Ramos (cell line): ENCODE results near the gene ATRN.
"Not testable (repeated sequence)": the region's sequence is repeated elsewhere in the genome, so short reads cannot be mapped to it uniquely, and the experiment has no call there.

Experiments used
- in situ Hi-C: fragments of 300-500 bp; cut with MboI; formaldehyde crosslinking; loops from one replicate; pipeline ENCODE4 v1.14.3; 2022; ENCODE audit warnings: low sequenced_read_pairs; ENCODE audit not compliant: unreplicated experiment

The ATRN gene

DNA sequence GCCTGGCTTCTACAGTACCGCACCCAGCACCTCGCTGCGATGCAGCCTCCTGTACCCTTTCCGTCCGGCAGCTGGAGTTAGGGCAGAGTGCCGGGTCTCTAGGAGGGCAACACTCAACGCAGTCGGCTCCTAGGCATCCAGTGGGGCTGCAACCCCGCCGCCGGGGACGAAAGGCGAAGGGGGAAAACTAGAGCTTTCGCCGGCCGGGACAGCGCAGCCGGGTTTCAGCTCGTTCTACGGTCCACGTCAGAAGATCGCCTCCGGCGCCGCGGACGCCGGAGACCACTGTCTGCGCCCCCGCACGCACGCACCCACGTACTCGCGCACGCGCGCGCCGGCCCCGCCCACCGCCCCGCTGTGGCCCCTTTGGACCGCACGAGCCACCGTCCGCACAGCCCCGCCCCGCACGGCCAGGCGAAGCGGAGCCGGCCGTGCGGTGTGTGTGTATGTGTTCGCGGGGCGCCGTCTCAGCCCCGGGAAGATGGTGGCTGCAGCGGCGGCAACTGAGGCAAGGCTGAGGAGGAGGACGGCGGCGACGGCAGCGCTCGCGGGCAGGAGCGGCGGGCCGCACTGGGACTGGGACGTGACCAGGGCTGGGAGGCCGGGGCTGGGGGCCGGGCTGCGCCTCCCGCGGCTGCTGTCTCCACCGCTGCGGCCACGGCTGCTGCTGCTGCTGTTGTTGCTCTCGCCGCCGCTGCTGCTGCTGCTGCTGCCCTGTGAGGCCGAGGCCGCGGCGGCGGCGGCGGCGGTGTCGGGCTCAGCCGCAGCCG, at the start of gene ATRN:
ATRN (plus strand) TSS at position 392 of the 770 bp plus-strand sequence; CDS start at position 482, 90 bp downstream.
- in situ Hi-C loops, result no loop called here

DNA sequence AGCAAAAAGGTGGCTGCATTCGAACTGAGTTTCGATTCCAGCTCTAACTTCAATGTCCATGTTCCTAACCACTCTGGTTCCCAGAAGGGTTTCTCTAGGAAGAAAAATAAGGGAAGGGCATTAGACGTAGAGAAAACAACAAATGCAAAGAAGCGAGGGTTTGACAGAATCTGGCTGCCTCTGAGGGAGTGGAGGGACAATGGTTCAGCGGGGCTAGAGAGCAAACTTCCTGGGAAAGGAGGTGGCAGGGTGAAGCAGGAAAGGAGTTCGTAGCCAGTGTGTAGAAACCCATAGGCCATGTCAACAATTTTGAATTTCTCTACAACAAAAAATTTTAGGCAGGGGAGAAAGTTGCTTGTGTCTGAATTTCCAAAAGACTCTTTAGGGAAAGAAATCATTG, 48.8 kb upstream of the ATRN start:
- in situ Hi-C loops, result no loop called here

DNA sequence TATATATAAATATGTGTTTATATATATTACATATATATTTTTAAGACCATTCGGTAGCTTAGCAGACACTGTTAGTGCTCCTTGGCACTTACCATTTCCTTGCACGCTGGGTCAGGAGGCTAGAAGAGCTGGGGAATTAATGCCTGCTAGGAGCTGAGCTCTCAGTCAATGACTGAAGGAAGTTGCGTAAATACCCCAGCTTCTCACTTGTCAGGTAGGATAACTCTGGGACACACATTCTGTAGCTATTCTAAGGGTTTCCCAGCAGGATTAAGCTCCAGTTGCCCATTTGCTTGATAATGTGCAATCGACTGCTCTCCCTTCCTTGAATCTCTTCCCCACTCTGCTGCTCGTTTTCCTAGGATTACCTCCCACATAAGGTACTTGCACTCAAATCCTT, 47.7 kb upstream of the ATRN start:
- in situ Hi-C loops, result no loop called here

DNA sequence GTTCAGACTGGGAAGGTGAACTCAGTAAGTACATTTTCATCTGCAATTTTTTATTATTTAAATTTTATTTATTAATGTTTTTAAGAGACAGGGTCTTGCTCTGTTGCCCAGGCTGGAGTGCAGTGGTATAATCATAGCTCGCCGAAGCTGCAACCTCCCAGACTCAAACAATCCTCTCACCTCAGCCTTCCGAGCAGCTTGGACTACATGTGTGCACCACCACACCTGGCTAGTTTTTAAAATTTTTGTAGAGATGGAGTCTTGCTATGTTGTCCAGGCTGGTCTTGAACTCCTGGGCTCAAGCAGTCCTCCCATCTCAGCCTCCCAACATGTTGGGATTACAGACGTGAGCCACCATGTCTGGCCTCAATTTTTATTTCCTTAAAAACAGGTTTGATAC, 44.1 kb upstream of the ATRN start:
- in situ Hi-C loops, result not testable (repeated sequence)

DNA sequence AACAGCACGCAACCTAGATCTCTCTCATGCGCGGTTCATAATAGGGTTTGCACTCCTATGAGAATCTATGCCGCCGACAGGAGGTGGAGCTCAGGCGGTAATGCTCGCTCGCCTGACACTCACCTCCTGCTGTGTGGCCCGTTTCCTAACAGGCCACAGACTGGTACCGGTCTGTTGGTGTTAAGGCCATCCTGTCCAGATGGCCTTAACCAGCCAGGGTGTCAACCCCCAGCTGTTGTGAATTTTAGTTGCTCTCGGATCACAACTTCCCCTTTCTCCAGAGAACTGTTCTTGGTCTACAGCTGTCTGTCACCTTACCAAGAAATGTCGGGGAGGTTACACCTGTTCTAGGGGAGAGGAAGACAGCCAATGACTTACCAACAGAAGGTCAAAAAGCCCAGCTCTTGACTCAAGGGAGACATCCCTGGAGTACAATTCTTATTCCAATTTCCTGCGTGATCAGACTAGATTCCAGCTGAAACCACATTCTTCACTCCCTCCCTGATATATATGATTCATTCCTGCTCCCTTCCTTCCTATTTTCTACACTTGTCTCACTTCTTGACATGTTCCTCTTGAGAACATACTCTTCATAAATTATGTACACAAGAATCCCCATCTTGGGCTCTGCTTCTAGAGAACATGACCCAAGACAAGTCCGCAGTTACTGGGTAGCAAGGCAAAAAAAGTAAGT, 40.3 kb upstream of the ATRN start:
- in situ Hi-C loops, result no loop called here

DNA sequence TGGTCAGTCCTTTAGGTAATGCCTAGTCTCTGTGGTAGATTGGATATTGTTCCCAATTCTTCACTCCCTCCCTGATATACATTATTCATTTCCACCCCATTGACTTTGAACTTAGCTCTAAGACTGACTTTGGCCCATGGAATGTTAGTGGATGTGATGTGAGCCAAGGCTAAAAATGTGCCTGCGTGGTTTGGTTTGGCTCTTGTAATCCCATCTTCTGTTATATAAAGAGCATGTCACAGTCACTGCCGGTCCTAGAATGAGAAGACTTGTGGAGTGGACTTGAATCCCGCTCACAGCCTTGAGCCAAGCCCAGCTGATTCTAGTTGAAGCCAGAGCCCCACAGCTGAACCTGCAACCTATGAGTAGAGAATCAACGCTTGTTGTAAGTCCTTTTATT, 39.7 kb upstream of the ATRN start:
- in situ Hi-C loops, result no loop called here

DNA sequence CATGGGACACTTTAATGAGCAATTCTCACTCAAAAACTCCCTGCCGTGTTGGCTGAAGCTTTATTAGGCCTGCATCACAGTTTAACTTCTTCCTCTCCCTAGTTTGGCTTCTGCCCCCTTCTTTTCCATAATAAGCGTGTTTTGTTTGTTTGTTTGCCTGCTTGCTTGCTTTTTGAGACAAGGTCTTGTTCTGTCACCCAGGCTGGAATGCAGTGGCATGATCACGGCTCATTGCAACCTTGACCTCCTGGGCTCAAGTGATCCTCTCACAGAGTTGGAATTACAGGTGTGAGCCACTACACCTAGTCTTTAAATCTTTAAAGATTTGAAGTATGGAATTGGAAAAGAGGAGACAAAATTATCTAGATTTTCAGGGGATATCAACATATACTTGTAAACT, 38.0 kb upstream of the ATRN start:
- in situ Hi-C loops, result no loop called here

DNA sequence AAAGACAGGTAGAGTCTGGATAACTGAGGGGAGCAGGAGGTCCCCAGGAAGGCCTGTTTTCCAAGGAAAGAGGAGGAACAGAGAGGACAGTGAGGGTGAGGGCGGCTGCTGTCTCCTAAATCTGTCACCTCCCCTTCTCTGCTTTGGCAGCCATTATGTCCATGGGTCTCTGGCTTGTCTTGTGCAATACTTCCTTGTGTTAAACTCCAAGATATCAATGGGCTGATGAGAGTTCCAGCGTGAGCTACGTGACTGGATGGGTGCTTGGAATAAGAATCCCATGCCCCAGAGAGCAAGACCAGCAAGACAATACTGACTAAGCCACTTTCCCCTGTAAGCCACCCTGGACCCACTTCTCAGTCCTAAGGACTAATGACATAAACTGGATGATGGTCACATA, 37.1 kb upstream of the ATRN start:
- in situ Hi-C loops, result no loop called here

DNA sequence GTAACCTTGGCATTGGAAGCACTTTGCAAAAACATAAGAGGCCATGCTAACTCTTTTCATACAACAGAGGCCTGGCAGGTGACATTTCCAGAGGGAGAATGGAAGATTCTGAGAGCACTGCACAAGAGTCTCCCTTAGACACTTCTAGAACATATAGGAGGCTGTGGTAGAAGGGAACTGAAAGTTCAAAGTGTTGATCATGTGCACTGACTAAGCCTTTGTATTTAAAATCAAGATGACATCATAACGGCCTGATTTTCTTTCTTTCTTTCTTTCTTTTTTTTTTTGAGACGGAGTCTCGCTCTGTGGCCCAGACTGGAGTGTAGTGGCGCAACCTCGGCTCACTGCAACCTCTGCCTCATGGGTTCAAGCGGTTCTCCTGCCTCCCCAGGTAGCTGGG, 36.6 kb upstream of the ATRN start:
- in situ Hi-C loops, result no loop called here

DNA sequence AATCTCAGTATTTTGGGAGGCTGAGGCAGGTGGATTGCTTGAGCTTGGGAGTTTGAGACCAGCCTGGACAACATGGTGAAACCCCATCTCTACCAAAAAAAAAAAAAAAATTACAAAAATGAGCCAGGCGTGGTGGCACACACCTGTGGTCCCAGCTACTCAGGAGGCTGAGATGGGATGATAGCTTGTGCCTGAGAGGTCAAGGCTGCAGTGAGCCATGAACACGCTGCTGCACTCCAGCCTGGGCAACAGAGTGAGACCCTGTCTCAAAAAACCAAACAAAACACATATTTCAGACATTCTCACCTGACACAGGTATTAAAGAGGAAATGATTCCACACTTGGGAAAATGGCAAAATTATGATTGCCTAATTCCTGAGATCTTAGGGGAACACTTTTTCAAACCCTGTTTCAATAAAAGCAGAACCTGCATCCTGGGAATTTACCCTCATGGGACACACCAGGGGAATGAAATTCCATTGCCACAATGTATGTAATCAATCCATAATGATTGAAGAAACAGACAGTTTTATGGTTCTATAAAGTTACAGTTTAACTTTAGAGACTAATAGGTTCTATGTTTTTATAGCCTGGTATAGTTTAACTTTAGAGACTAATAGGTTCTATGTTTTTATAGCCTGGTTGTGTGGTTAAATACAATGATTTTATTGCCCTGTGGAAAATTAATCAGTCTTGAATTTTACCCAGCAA, 33.8 kb upstream of the ATRN start:
- in situ Hi-C loops, result no loop called here

DNA sequence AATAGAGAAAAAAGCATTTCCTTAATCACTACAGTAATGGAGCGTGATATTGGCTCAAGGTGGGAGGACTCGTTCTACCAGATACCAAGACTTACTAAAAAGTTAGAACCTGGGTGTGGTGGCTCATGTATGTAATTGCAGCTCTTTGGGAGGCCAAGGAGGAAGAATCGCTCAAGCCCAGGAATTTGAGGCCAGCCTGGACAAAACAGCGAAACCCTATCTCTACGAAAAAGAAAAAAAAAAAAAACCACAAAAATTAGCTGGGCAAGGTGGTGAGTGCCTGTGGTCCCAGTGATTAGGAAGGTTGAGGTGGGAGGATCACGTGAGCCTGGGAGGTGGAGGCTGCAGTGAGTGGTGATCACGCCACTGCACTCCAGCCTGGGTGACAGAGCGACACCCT, 24.0 kb upstream of the ATRN start:
- in situ Hi-C loops, result no loop called here

DNA sequence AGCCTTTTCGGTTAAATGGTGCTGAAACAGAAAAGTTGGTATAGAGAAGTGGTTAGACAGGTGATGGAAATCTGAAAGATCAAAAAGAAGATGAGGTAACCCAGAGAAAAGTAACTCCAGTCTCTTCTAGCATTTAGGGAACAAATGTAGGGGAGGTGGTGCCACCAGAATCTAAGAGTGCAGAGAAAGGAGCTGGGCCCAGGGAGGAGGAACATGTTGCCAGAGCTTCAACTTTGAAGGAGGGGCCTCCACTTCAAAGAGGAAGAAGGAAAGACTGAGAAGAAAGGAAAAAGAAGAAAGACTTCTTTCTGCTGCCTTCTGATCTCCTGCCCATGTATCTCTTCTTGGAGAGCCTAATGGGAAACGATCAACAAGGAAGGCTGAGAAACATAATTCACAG, 23.5 kb upstream of the ATRN start:
- in situ Hi-C loops, result no loop called here

DNA sequence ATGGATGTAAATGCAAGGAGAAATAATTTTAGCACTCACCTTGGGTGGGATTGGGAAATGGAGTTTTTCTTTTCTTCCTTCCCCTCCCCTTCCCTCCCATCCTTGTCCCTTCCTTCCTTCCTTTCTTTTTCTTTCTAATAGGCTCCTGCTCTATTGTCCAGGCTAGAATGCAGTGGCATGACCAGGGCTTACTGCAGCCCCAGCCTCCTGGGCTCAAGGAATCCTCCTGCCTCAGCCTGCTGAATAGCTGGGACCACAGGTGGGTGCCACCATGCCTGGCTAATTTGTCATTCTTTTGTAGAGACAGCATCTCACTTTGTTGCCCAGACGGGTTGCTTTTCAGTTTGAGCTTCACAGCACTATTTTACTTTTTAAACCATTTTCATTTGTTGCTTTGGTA, 21.5 kb upstream of the ATRN start:
- in situ Hi-C loops, result no loop called here

DNA sequence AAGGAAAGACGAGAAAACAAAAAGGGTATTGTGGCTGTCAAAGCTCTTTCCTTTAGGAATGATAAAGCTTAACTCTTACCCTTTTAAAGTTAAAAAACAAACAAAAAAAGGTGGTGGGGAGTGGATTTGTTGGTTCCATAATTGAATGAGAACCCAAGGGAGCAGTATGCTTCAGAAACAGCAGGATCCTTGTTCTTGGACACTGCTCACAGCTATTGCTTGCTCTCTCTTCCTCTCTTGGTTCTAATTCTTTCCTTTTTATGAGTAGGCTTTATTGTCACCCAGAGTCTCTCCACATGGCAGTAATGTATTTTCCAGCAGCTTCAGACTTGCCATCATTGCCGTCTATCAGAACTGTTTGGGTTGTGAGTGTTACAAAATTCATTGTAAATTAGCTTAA, 18.7 kb upstream of the ATRN start:
- in situ Hi-C loops, result no loop called here

DNA sequence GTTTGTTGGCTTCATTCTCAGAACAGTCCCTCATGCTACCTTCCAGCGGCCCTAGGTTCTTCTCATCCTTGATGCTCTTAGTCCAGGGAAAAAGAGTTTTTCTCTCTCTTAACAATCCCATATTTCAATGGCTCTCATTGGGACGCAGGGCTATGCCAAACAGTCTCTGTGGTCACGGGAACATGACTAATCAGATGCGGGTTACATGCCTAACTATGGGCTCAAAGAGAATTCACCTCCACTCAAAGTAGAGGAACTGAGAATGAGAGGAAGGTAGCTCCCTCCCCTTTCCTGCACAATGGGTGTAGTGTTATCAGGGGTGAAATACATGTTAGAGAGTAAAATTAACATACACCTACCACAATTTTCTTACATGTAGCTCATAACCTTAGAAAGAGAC, 18.1 kb upstream of the ATRN start:
- in situ Hi-C loops, result no loop called here

DNA sequence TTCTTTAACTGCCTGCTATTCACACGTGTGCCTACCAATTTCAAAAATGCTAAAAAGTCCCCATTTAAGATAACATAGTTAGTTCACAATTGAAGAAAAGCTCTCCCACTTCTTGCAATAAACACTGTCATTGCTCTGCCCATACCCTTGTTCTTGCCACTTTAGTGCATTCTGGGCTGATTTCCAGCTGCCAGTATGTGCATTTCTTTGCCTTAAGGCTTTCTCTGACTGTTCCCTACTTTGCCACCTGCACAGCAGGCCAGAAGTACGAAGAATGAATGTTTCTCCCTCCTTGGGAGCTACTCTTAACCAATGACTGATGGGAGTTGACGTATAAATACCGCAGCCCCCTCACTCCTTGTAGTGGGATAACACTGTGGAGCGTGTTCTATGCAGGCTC, 16.0 kb upstream of the ATRN start:
- in situ Hi-C loops, result no loop called here

DNA sequence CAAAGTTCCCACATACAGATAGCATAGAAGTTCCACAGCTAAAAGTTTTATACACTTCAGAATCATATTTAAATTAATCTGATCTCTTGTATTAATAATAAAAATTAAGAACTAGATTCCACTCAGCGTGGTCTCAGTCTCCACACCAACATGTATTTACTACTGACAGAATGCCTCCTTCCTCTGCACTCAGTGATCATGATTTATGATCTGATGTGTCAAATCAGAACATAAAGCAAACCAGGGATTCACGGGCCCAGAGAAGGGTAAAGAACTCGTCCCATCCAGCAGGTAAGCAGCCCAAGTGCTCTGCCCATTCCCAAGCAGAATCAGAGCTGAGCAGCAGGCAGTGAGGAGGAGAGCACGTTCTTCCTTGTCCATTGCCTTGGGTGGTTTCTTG, 14.2 kb upstream of the ATRN start:
- in situ Hi-C loops, result no loop called here

DNA sequence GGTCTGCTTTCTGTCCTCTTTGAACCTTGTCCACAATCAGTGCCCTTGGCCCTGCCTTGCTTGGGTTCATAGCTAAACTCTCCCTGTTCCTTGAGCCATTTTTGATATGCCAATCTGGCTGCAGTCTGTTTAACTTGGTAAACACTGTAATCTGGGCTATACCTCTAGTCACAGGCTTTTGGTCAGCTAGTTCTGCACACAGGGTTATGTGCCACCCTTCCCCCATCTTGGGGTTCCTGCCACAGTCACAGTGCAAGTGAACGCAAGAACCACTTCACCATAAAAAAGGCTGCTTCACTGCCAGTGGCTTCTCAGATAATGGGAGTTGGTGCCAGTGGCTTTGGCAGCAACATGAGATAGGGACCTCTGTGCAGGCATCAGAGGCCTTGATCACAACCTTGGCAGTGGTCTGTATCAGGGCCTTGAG, 10.9 kb upstream of the ATRN start:
- in situ Hi-C loops, result no loop called here

DNA sequence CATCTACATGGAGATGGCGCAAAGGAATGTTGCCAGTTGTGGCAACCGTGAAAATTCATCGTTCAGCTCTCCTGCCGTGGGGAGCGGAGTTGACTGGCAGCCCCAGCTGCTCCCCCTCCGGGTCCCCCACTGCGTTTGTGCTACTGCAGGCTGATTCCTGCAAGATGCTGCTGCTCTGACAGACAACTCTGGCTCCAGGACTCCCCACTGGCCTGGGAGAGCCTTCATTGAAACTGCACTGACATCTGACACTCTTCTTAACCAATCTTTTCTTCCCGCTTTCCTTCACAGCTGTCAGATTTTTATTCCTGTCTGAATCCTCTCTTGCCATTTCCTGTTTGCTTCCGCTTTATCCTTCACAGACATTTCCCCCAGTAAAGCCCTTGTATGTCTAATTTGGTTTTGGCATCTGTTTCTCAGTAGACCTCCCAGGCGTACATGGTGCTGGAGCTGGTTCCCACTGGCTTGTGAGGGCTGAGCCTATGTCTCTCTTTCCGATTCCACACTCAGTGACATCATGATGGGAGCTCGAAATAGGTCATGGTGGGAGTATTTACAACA, 9.5 kb upstream of the ATRN start:
- in situ Hi-C loops, result no loop called here

DNA sequence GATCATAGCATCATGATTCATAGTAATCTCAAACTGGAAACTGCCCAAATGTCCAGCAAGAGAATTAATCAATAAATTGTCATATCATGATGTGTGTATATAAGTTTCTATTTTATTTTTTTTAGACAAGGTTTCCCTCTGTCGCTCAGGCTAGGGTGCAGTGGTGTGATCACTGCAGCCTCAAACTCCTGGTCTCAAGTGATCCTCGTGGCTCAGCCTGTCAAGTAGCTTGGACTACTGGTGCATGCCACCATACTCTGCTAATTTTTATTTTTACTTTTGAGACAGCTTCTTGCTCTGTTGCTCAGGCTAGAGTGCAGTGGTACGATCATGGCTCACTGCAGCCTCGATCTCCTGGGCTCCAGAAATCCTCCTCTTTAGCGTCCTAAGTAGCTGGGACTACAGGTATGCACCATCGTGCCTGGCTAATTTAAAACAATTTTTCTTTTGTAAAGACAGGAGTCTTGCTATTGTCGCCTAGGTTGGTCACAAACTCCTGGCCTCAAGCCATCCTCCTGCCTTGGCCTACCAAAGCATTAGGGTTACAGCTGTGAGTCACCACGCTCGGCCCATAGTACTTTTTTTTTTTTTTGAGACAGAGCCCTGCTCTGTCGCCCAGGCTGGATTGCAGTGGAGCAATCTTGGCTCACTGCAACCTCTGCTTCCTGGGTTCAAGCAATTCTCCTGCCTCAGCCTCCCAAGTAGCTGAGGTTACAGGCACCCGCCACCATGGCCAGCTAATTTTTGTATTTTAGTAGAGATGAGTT, 8.7 kb upstream of the ATRN start:
- in situ Hi-C loops, result no loop called here
